ENCODE results near the gene ANKRD16.

GRCh38 chr10:5871596-5871995 lies 18.1 kb downstream of the ANKRD16 start:
- no peak for TF ChIP-seq CTCF (IDR thresholded peaks at IDR 0.05)
- no peak for TF ChIP-seq POLR2A (IDR thresholded peaks at IDR 0.05)
